H1 (cell line): ENCODE measurements around the gene OGDHL. TPM values are rescaled to one million over a fixed set of nuclear protein-coding genes. Genes with fewer than 3 reads are reported as not detected.

Experiments used
- ASH2L ChIP-seq: fragments of 200-600, 300-600 bp; sonication (generic); IDR thresholded peaks from one replicate; pipeline ENCODE4 v1.7.1; 2017; ENCODE audit warnings: low read length
- CHD1 ChIP-seq: IDR thresholded peaks from 2 replicates; pipeline ENCODE4 v1.6.1; 2012; ENCODE audit warnings: low read depth, low read length, improper control_type of control experiment
- CHD2 ChIP-seq: IDR thresholded peaks from 2 replicates; pipeline ENCODE4 v1.6.1; 2012; ENCODE audit warnings: low read length, improper control_type of control experiment
- CHD7 ChIP-seq: fragments of 300-600 bp; sonication (generic); IDR thresholded peaks from 2 replicates; pipeline ENCODE4 v1.7.1; 2012; ENCODE audit warnings: low read length, moderate library complexity, mild to moderate bottlenecking, inconsistent platforms; ENCODE audit not compliant: insufficient replicate concordance
- POLR2A ChIP-seq, 2 experiments: IDR thresholded peaks; 1 replicate in 1 of 2; 2 replicates in 1 of 2; pipeline ENCODE4 v1.6.1; 2011; ENCODE audit warnings: low read depth in 2 of 2, low read length in 2 of 2, mild to moderate bottlenecking in 2 of 2; ENCODE audit errors: control extremely low read depth in 1 of 2
- RAD21 ChIP-seq, 2 experiments: IDR thresholded peaks in 1 of 2; conservative IDR thresholded peaks in 1 of 2; 2 replicates each; pipeline ENCODE4 v1.6.1; 2011; ENCODE audit warnings: low read depth in 2 of 2, low read length in 2 of 2, improper control_type of control experiment in 1 of 2, inconsistent platforms in 1 of 2, mild to moderate bottlenecking in 1 of 2, moderate library complexity in 1 of 2
- RBBP5 ChIP-seq: IDR thresholded peaks from 2 replicates; pipeline ENCODE4 v1.7.1; 2012; ENCODE audit warnings: low read depth, mild to moderate bottlenecking, inconsistent platforms, low read length, moderate library complexity, borderline replicate concordance
- RNF2 ChIP-seq: fragments of 200-900, 300-1000 bp; sonication (generic); IDR thresholded peaks from 2 replicates; pipeline ENCODE4 v1.7.1; 2016; ENCODE audit warnings: borderline replicate concordance, low read depth, mild to moderate bottlenecking, antibody characterized with exemption, low read length; ENCODE audit not compliant: poor library complexity, severe bottlenecking; ENCODE audit errors: missing control alignments
- SP1 ChIP-seq: IDR thresholded peaks from 2 replicates; pipeline ENCODE4 v1.6.1; 2011; ENCODE audit warnings: low read depth, low read length
- polyA plus RNA-seq, 7 experiments: library from polyadenylated mRNA; depleted of rRNA in 3 of 7; stranded (reverse) in 5 of 7; unstranded in 2 of 7; fragments of >200 nt in 5 of 7; fragments of 200-250 nt in 2 of 7; gene quantifications; 1 replicate in 5 of 7; 2 replicates in 1 of 7; 4 replicates in 1 of 7; pipeline versions ENCODE4 v1.2.1 to v1.2.3, GENCODE V29; 2011 to 2013; ENCODE audit warnings: missing spikeins in 2 of 7, mixed read lengths in 2 of 7
- total RNA-seq: library from RNA; stranded (reverse); fragmentation: NEBNext Ultra II Directional; extraction: Animal tissue kit (Norgen Biotek cat#: 25700); gene quantifications from 2 replicates; pipeline ENCODE4 v1.2.1, GENCODE V29; 2021

The OGDHL gene
- total and polyA plus RNA-seq, 2 of the 8 experiments (the other 6 are each of a cell fraction or from before 2014, with no cell fraction given), result 16.1 to 16.6 TPM

- no peak for TF ChIP-seq CHD7
- TF ChIP-seq ASH2L, result no peak
- TF ChIP-seq POLR2A (IDR thresholded peaks at IDR 0.05; ENCODE audit: control extremely low read depth in 1 of 2, low read depth in 2 of 2, low read length in 2 of 2), result no peak
- TF ChIP-seq CHD1, result no peak
- no peak for TF ChIP-seq RAD21 (IDR thresholded peaks at IDR 0.05 in 1 of 2, conservative IDR thresholded peaks at IDR 0.05 in 1 of 2; ENCODE audit: low read depth in 2 of 2, low read length in 2 of 2)
- TF ChIP-seq CHD2, result no peak
- no peak for TF ChIP-seq RBBP5
- TF ChIP-seq SP1, result no peak
- no peak for TF ChIP-seq RNF2
Measured at GRCh38 chr10:49750546-49750945, 11.6 kb downstream of the OGDHL start (continued).
